HG02759 (cell line): ENCODE data around the gene UBE2K.
A peak's percentile ranks its signal among the peaks of the same experiment; 100 is the strongest.
"Not testable (repeated sequence)": the region's sequence is repeated elsewhere in the genome, so short reads cannot be mapped to it uniquely, and the experiment has no call there.

Source experiments
- ATAC-seq: cut with Tn5 transposase; IDR thresholded peaks from one replicate; pipeline ENCODE4 v1.9.1; 2021; ENCODE audit warnings: mild to moderate bottlenecking, moderate library complexity; ENCODE audit not compliant: unreplicated experiment

The UBE2K gene

GRCh38 chr4:39687014-39687413, 10.9 kb upstream of the UBE2K start:
- no peak for ATAC-seq

GRCh38 chr4:39689970-39690369, 8.0 kb upstream of the UBE2K start:
- no peak for ATAC-seq

GRCh38 chr4:39698424-39699009, 581 bp downstream of the UBE2K start:
- peak; percentile 33 for ATAC-seq

GRCh38 chr4:39699687-39700409, 1.9 kb downstream of the UBE2K start:
- no peak for ATAC-seq

GRCh38 chr4:39700554-39700953, 2.6 kb downstream of the UBE2K start:
- ATAC-seq, result no peak

GRCh38 chr4:39702716-39703115, 4.8 kb downstream of the UBE2K start:
- no peak for ATAC-seq

GRCh38 chr4:39704789-39705188, 6.9 kb downstream of the UBE2K start:
- ATAC-seq, result not testable (repeated sequence)

GRCh38 chr4:39706334-39706733, 8.4 kb downstream of the UBE2K start:
- no peak for ATAC-seq

GRCh38 chr4:39706741-39707511, 9.0 kb downstream of the UBE2K start:
- no peak for ATAC-seq

GRCh38 chr4:39710098-39710896, 12.4 kb downstream of the UBE2K start:
- no peak for ATAC-seq

GRCh38 chr4:39712819-39713607, 15.1 kb downstream of the UBE2K start:
- no peak for ATAC-seq

GRCh38 chr4:39713691-39714090, 15.8 kb downstream of the UBE2K start:
- peak; percentile 64 for ATAC-seq

- no peak for ATAC-seq
Observed at GRCh38 chr4:39714166-39714565, 16.2 kb downstream of the UBE2K start.

GRCh38 chr4:39715788-39716187, 17.9 kb downstream of the UBE2K start:
- no peak for ATAC-seq

GRCh38 chr4:39716356-39716755, 18.4 kb downstream of the UBE2K start:
- no peak for ATAC-seq

- ATAC-seq, result not testable (repeated sequence)
Observed at GRCh38 chr4:39717743-39718142, 19.8 kb downstream of the UBE2K start.

GRCh38 chr4:39718366-39719323, 20.7 kb downstream of the UBE2K start:
- ATAC-seq, result no peak

- ATAC-seq, result no peak
Observed at GRCh38 chr4:39719804-39720580, 22.1 kb downstream of the UBE2K start.
